ENCODE measurements around the gene BCL2A1.

GRCh38 chr15:79990997-79991334 is 20.0 kb upstream of the BCL2A1 start:
- TF ChIP-seq POLR2A (IDR thresholded peaks at IDR 0.05) (no peak), CTCF (IDR thresholded peaks at IDR 0.05) (no peak)
